PC-3 (cell line): ENCODE data around the gene CEP95. TPM values are rescaled to one million over a fixed set of nuclear protein-coding genes. Genes with fewer than 3 reads are reported as not detected.

Experiments
- ATAC-seq: fragments of 200-7000 bp; cut with Tn5 transposase; 2 replicates; pipeline ENCODE4 v1.9.1; 2020; ENCODE audit warnings: mild to moderate bottlenecking, moderate library complexity
- BruUV-seq: library from RNA; stranded (reverse); fragments of 400-500 nt; replicated peaks from 2 replicates; lab custom pipeline; 2021; lab: Mats Ljungman, UMichigan
- CTCF ChIA-PET: fragments of 300-600 bp; sonication (Branson Sonifier 250); formaldehyde crosslinking; loops from one replicate; lab custom pipeline; 2022; ENCODE audit warnings: antibody characterized with exemption; lab: Charles Lee
- POLR2A ChIA-PET: fragments of 300-600 bp; sonication (Branson Sonifier 250); formaldehyde crosslinking; loops from one replicate; lab custom pipeline; 2022; ENCODE audit warnings: antibody characterized with exemption; ENCODE audit not compliant: unreplicated experiment; lab: Charles Lee
- DNase-seq: peaks from one replicate; pipeline ENCODE4 v3.0.0-alpha.2; 2015
- H2AFZ ChIP-seq: fragments of 300-600 bp; sonication (generic); 2 replicates; pipeline ENCODE4 v1.6.0; 2016; ENCODE audit warnings: antibody characterized with exemption, low read length
- H3F3A ChIP-seq: fragments of 300-600 bp; sonication (generic); one replicate; pipeline ENCODE4 v1.6.0; 2017; ENCODE audit warnings: antibody characterized with exemption, low read length, control low read depth, mild to moderate bottlenecking; ENCODE audit not compliant: unreplicated experiment
- H3K27ac ChIP-seq: fragments of 300-600 bp; sonication (generic); 2 replicates; pipeline ENCODE4 v1.5.1; 2016; ENCODE audit warnings: mild to moderate bottlenecking, low read length
- H3K27me3 ChIP-seq: fragments of 300-600 bp; sonication (generic); 2 replicates; pipeline ENCODE4 v1.6.1; 2016; ENCODE audit warnings: low read length, mixed read lengths
- H3K36me3 ChIP-seq: fragments of 300-600 bp; sonication (generic); 2 replicates; pipeline ENCODE4 v1.6.1; 2016; ENCODE audit warnings: low read depth, mixed run types, low read length, mixed read lengths
- H3K4me1 ChIP-seq: fragments of 300-600 bp; sonication (generic); 2 replicates; pipeline ENCODE4 v1.5.1; 2016; ENCODE audit warnings: low read length; ENCODE audit not compliant: insufficient read depth
- H3K4me2 ChIP-seq: fragments of 300-600 bp; sonication (generic); 2 replicates; pipeline ENCODE4 v1.6.0; 2016; ENCODE audit warnings: low read length
- H3K4me3 ChIP-seq: fragments of 300-600 bp; sonication (generic); 2 replicates; pipeline ENCODE4 v1.5.1; 2016; ENCODE audit warnings: mild to moderate bottlenecking, low read length, mixed read lengths
- H3K79me2 ChIP-seq: fragments of 300-600 bp; sonication (generic); 2 replicates; pipeline ENCODE4 v1.6.1; 2017; ENCODE audit warnings: low read length, mixed read lengths
- H3K9ac ChIP-seq: fragments of 300-600 bp; sonication (generic); 2 replicates; pipeline ENCODE4 v1.6.0; 2016; ENCODE audit warnings: mild to moderate bottlenecking, low read length
- H3K9me2 ChIP-seq: fragments of 300-600 bp; sonication (generic); replicated peaks from 2 replicates; pipeline ENCODE4 v1.6.1; 2016; ENCODE audit warnings: mixed run types, low read length, mixed read lengths
- H3K9me3 ChIP-seq: fragments of 300-600 bp; sonication (generic); 2 replicates; pipeline ENCODE4 v1.6.1; 2016; ENCODE audit warnings: low read length, mixed read lengths
- H4K20me1 ChIP-seq: fragments of 300-600 bp; sonication (generic); 2 replicates; pipeline ENCODE4 v1.6.1; 2016; ENCODE audit warnings: low read length, mixed read lengths
- EZH2 ChIP-seq: fragments of 300-600 bp; sonication (generic); IDR thresholded peaks from one replicate; pipeline ENCODE4 v1.6.1; 2017; ENCODE audit warnings: antibody characterized with exemption, mild to moderate bottlenecking, low read length; ENCODE audit not compliant: unreplicated experiment
- EZH2phosphoT487 ChIP-seq: fragments of 300-600 bp; sonication (generic); IDR thresholded peaks from 2 replicates; pipeline ENCODE4 v1.6.1; 2018; ENCODE audit warnings: mild to moderate bottlenecking, antibody characterized with exemption, low read length, borderline replicate concordance
- intact Hi-C: fragments of 100-400 bp; cut with micrococcal nuclease; formaldehyde crosslinking; loops from 2 replicates; pipeline ENCODE4 v1.9.0; 2023
- microRNA-seq: library from miRNA; unstranded; fragments of <30 nt; microRNA quantifications from one replicate; pipeline ENCODE4 v1.1.0, GENCODE V29; 2020; ENCODE audit not compliant: unreplicated experiment
- total RNA-seq: library from RNA; depleted of rRNA; stranded (reverse); fragments of >200 nt; gene quantifications from 2 replicates; pipeline ENCODE4 v1.2.3, GENCODE V29; 2014; rRNA removed
- TF ChIP-seq, protein P1 (sequence below): fragments of 300-600 bp; sonication (generic); conservative IDR thresholded peaks from 2 replicates; pipeline ENCODE4 v1.5.1; 2017; ENCODE audit warnings: antibody characterized with exemption, low read depth, mild to moderate bottlenecking, low read length

Gene CEP95
- total RNA-seq, 1 experiment from 2014 or later = 32.4 TPM

DNA sequence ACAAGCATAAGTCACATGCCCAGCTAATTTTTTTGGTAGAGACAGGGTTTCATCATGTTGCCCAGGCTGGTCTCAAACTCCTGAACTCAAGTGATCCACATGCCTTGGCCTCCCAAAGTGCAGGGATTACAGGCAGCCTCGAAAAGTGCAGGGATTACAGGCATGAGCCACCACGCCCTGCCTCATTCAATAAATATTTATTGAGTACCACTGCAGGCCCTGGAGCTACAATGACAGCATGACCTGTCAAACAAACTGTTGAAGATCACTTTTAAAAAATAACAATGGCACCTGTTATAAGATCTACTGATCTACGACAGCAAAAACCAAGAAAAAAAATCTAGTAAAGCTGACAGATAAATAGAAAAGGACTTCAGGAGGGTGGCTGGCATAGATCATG is 76.3 kb downstream of the CEP95 start:
- H3K9me3 ChIP-seq = no peaks in the 10 kb centered on the region
- peaks cover 12% of the 10 kb centered on the region for H3K79me2 ChIP-seq
- H4K20me1 ChIP-seq = peaks cover 25% of the 10 kb centered on the region; the same call in 1 of the 2 replicates
- H3F3A ChIP-seq = peaks cover 21% of the 10 kb centered on the region
- no peak overlapping the region for H3K4me3 ChIP-seq
- H3K4me2 ChIP-seq = no peak overlapping the region
- peaks cover 22% of the 10 kb centered on the region for H3K4me1 ChIP-seq
- ChIA-PET POLR2A (interaction anchor here (0.6 kb wide), 1 partner anchor 54 kb away, joined by 3 read pairs; no protein-coding TSS in a partner anchor), CTCF (interaction anchor here (0.6 kb wide), 1 partner anchor 20 kb away, joined by 3 read pairs; no protein-coding TSS in a partner anchor)
- BruUV-seq = no TSS peak
- H3K36me3 ChIP-seq = peaks cover 59% of the 10 kb centered on the region
- DNase-seq (peak; percentile 76), ATAC-seq (peak; percentile 68)
- TF ChIP-seq EZH2phosphoT487 (no peak), EZH2 (no peak)
- TF ChIP-seq, protein P1, sequence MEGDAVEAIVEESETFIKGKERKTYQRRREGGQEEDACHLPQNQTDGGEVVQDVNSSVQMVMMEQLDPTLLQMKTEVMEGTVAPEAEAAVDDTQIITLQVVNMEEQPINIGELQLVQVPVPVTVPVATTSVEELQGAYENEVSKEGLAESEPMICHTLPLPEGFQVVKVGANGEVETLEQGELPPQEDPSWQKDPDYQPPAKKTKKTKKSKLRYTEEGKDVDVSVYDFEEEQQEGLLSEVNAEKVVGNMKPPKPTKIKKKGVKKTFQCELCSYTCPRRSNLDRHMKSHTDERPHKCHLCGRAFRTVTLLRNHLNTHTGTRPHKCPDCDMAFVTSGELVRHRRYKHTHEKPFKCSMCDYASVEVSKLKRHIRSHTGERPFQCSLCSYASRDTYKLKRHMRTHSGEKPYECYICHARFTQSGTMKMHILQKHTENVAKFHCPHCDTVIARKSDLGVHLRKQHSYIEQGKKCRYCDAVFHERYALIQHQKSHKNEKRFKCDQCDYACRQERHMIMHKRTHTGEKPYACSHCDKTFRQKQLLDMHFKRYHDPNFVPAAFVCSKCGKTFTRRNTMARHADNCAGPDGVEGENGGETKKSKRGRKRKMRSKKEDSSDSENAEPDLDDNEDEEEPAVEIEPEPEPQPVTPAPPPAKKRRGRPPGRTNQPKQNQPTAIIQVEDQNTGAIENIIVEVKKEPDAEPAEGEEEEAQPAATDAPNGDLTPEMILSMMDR = no peak
- no peak overlapping the region for H2AFZ ChIP-seq
- H3K9me2 ChIP-seq = no peaks in the 10 kb centered on the region
- intact Hi-C loops = loop anchor here (5.0 kb wide), 1 partner anchor 64 kb away; no protein-coding TSS in a partner anchor
- no peak overlapping the region for H3K9ac ChIP-seq
- no peaks in the 10 kb centered on the region for H3K27me3 ChIP-seq
- peak overlapping the region; percentile 19; the same call in 1 of the 2 replicates for H3K27ac ChIP-seq

DNA sequence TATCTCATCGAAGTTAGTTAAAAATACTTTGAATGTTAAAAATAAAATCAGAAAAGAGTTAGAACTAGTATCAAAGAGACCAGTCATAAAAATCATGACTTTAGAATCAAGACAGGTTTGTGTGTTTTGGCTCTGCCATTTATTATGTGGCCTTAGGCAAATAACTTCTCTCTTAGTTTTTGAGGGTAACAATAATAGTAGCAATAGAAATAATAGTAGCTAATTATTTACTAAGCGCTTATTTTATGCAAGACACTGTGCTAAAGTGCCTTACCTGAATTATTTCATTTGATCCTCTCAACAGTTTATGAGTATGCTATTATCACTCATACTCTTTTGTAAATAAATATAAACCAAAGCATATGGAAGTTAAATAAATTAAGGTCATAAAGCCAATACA is 78.4 kb downstream of the CEP95 start:
- peak; percentile 65 for ATAC-seq
- Histone ChIP-seq H3K9me2 (no peaks in the 10 kb centered on the region), H2AFZ (no peak overlapping the region), H3K27me3 (no peaks in the 10 kb centered on the region), H3K4me2 (no peak overlapping the region), H3F3A (peaks cover 16% of the 10 kb centered on the region), H3K4me1 (peaks cover 22% of the 10 kb centered on the region), H3K9me3 (no peaks in the 10 kb centered on the region), H3K36me3 (peaks cover 51% of the 10 kb centered on the region), H3K79me2 (peaks cover 12% of the 10 kb centered on the region; the same call in 1 of the 2 replicates), H4K20me1 (peaks cover 22% of the 10 kb centered on the region; the same call in 1 of the 2 replicates), H3K27ac (no peak overlapping the region), H3K9ac (no peak overlapping the region), H3K4me3 (no peak overlapping the region)
- POLR2A ChIA-PET = no interaction called here
- BruUV-seq = no TSS peak
- no peak for TF ChIP-seq EZH2phosphoT487
- TF ChIP-seq, protein P1 = no peak
- no peak for TF ChIP-seq EZH2
- CTCF ChIA-PET = no interaction called here
- DNase-seq = peak; percentile 52
- intact Hi-C loops = no loop called here

Small RNA genes within 50 kb of the gene (microRNA-seq; reads per million reads assigned to microRNA genes)
- gene MIR3064 = 15.5 reads per million, percentile 42 among the genes with 10 or more reads in this experiment
- gene MIR5047 = not detected

Other genes starting within 250 kb of the CEP95 start
- gene TEX2, start 243.7 kb upstream of the CEP95 start, total RNA-seq = 44.2 and 50.5 TPM in 2 replicates
- gene PECAM1, start 116.1 kb upstream of the CEP95 start, total RNA-seq = 2.3 and 2.4 TPM in 2 replicates
- 10.1 and 13.3 TPM in 2 replicates for gene MILR1, start 57.9 kb upstream of the CEP95 start, total RNA-seq
- gene POLG2, start 9.9 kb upstream of the CEP95 start, total RNA-seq = 20.3 and 37.7 TPM in 2 replicates
- gene DDX5, start 688 bp upstream of the CEP95 start, total RNA-seq = 450 and 493 TPM in 2 replicates
- 68.2 and 76.6 TPM in 2 replicates for gene SMURF2, start 155.3 kb downstream of the CEP95 start, total RNA-seq